D721Med (cell line): ENCODE data around the gene PLEKHA6.

Experiments used
- DNase-seq: peaks from one replicate; pipeline ENCODE4 v3.0.0; 2011; ENCODE audit warnings: low spot score; ENCODE audit not compliant: insufficient read length
- FAIRE-seq: peaks from 2 replicates; lab custom pipeline; 2011; peaks lifted over from hg19 to GRCh38; lab: Jason Lieb, UNC
- TF ChIP-seq, protein P1 (sequence below): IDR thresholded peaks from 2 replicates; pipeline ENCODE4 v1.5.1; 2012; ENCODE audit warnings: mild to moderate bottlenecking, control low read depth; ENCODE audit not compliant: insufficient read depth; ENCODE audit errors: missing control alignments

PLEKHA6 gene

DNA sequence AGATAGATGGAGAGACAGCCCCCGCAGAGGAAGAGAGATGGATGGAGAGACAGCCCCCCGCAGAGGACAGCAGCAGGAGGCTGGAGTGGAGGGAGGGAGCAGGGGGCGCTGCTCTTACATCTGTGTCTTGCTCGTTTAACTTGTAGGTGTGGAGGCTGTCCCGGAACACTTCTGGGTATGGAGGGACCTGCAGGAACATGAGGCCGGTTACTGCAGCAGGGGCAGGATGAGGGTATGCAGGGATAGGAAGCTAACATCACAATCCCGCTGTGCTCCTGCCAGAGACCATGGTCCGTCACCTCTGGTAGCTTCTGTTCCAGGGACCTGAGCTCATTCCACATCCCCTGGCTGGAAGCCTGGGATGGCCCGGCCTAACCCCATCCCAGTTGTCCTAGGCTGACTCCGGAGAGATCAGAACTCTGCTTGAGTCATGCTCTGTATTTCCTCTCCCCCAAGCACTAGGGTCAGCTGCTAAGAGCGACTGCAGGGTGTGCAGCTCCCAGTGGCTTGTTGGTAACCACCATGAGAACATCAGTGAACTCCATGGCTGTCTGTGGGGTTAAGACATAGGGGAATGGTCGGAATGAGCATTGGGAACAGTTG, 109.2 kb downstream of the PLEKHA6 start:
- no peak for DNase-seq
- FAIRE-seq: no peak
- TF ChIP-seq, protein P1, sequence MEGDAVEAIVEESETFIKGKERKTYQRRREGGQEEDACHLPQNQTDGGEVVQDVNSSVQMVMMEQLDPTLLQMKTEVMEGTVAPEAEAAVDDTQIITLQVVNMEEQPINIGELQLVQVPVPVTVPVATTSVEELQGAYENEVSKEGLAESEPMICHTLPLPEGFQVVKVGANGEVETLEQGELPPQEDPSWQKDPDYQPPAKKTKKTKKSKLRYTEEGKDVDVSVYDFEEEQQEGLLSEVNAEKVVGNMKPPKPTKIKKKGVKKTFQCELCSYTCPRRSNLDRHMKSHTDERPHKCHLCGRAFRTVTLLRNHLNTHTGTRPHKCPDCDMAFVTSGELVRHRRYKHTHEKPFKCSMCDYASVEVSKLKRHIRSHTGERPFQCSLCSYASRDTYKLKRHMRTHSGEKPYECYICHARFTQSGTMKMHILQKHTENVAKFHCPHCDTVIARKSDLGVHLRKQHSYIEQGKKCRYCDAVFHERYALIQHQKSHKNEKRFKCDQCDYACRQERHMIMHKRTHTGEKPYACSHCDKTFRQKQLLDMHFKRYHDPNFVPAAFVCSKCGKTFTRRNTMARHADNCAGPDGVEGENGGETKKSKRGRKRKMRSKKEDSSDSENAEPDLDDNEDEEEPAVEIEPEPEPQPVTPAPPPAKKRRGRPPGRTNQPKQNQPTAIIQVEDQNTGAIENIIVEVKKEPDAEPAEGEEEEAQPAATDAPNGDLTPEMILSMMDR: no peak

- FAIRE-seq: no peak
- no peak for DNase-seq
- TF ChIP-seq, protein P1: no peak
Observed at GRCh38 chr1:204249736-204250427, 109.8 kb downstream of the PLEKHA6 start.

- DNase-seq: no peak
- TF ChIP-seq, protein P1: no peak
- FAIRE-seq: no peak
Observed at GRCh38 chr1:204248954-204249353, 110.8 kb downstream of the PLEKHA6 start.

DNA sequence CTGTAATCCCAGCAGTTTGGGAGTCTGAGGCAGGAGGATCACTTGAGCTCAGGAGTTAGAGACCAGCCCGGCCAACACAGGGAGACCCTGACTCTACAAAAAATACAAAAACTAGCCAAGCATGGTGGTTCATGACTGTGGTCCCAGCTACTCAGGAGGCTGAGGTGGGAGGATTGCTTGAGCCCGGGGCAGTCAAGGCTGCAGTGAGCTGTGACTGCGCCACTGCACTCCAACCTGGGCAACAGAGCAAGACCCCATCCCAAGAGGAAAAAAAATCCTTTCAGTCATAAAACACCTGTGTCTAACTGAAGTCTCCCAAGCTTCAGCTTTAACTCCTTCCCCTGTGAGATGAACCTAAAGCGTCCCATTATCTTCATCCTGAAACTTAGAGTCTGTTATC, 112.9 kb downstream of the PLEKHA6 start:
- FAIRE-seq (no peak), DNase-seq (no peak)
- TF ChIP-seq, protein P1: no peak

- FAIRE-seq: no peak
- DNase-seq: no peak
- TF ChIP-seq, protein P1: no peak
Observed at GRCh38 chr1:204242920-204243319, 116.8 kb downstream of the PLEKHA6 start.

DNA sequence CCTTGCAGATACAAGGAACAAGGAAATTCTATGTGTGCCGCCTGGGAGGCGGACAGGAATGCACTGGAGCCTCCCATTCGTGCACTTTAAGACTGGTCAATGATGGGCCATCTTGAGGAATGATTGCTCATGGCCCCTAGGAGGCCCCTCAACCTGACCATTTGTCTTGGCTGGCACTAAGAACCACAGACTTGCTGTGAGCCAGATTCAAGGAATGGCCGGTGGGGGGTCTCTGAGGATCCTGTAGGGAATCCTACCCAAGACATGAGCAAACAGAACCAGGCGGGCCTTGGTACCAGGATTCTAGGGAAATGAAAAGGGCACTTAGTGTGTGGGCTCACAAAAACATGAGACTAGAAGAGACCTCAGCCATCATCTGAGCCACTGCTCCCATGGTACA, 117.8 kb downstream of the PLEKHA6 start:
- no peak for DNase-seq
- TF ChIP-seq, protein P1: no peak
- FAIRE-seq: no peak

- FAIRE-seq: no peak
- DNase-seq: no peak
Observed at GRCh38 chr1:204241050-204241449, 118.7 kb downstream of the PLEKHA6 start.

More at GRCh38 chr1:204241050-204241449, 118.7 kb downstream of the PLEKHA6 start:
- TF ChIP-seq, protein P1: no peak
